ENCODE measurements around the gene ADGRB3. TPM values are rescaled to one million over a fixed set of nuclear protein-coding genes. Genes with fewer than 3 reads are reported as not detected.

ADGRB3 gene
- polyA plus RNA-seq, 2 of the 4 experiments (the other 2 are of a cell fraction): not detected

DNA sequence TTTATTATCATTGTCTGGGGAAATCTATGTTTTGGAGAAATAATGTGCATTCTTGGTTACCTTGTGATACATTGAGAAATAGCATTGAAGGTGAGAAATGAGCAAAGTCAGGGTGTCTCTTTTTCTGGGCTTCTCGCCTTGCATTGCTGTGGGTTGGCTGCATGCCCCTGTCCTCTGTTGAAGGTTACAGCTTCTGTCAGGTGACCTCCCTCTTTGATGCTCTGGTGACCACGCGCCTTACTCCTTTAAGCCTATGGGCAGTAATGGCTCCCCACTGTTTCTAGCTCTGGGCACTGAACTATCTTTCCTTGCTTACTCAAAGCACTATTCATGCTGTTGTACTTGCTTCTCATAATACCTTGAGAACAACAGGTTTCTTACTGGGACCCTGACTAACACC lies 14.6 kb downstream of the ADGRB3 start:
- ATAC-seq: no peak
- 72% methylated on average over 3 of the region's 3 CpGs for WGBS (ENCODE audit: missing lambda C conversion rate)
- Histone ChIP-seq H3K4me3 (no peak overlapping the region), H3K4me2 (no peak overlapping the region), H3K4me1 (no peaks in the 10 kb centered on the region), H3K9me3 (no peaks in the 10 kb centered on the region), H3K27ac (no peak overlapping the region)
- POLR2A ChIA-PET: no interaction called here
- TF ChIP-seq EHF (CRISPR knock-in tag; IDR thresholded peaks at IDR 0.05) (no peak), HEYL (CRISPR knock-in tag; IDR thresholded peaks at IDR 0.05) (no peak), HOXB13 (CRISPR knock-in tag; IDR thresholded peaks at IDR 0.05; ENCODE audit: low read depth) (no peak), MAX (IDR thresholded peaks at IDR 0.05) (no peak)
- TF ChIP-seq, protein P1, sequence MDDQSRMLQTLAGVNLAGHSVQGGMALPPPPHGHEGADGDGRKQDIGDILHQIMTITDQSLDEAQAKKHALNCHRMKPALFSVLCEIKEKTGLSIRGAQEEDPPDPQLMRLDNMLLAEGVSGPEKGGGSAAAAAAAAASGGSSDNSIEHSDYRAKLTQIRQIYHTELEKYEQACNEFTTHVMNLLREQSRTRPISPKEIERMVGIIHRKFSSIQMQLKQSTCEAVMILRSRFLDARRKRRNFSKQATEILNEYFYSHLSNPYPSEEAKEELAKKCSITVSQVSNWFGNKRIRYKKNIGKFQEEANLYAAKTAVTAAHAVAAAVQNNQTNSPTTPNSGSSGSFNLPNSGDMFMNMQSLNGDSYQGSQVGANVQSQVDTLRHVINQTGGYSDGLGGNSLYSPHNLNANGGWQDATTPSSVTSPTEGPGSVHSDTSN (IDR thresholded peaks at IDR 0.05): no peak
- no peak for FAIRE-seq
- CTCF ChIA-PET: no interaction called here
- DNase-seq (ENCODE audit: low read depth in 1 of 2, low spot score in 1 of 2): no peak

DNA sequence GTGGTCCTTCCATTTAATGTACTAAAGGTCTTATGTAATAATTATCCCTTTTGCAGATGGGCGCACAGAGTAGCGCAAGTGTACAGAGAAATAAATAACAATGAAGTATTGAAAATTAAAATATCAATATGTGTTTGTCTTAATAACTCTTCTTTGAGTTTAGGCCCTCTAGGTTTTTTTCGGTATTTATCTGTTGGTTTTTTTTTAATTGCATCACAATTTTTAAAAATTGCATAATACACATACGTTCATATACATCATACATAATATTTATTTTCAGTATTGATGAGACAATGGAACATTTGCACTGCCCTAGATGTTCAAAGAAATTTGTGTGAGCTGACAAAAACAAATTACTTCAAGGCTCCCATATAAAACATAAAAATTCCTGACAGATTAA lies 15.1 kb downstream of the ADGRB3 start:
- 75% methylated on average over 4 of the region's 4 CpGs for WGBS (ENCODE audit: missing lambda C conversion rate)
- FAIRE-seq (no peak), ATAC-seq (no peak), DNase-seq (ENCODE audit: low read depth in 1 of 2, low spot score in 1 of 2) (no peak)
- Histone ChIP-seq H3K4me1 (no peaks in the 10 kb centered on the region), H3K9me3 (no peaks in the 10 kb centered on the region), H3K27ac (no peak overlapping the region), H3K4me2 (no peak overlapping the region), H3K4me3 (no peak overlapping the region)
- TF ChIP-seq ELK1 (IDR thresholded peaks at IDR 0.05; ENCODE audit: low read depth, low read length): no peak
- no peak for TF ChIP-seq HOXA7 (CRISPR knock-in tag; IDR thresholded peaks at IDR 0.05)
- TF ChIP-seq REST (IDR thresholded peaks at IDR 0.05): no peak
- no peak for TF ChIP-seq KDM1A (IDR thresholded peaks at IDR 0.05; ENCODE audit: low read depth)
- no peak for TF ChIP-seq HOXB5 (CRISPR knock-in tag; IDR thresholded peaks at IDR 0.05)
- TF ChIP-seq, protein P2, sequence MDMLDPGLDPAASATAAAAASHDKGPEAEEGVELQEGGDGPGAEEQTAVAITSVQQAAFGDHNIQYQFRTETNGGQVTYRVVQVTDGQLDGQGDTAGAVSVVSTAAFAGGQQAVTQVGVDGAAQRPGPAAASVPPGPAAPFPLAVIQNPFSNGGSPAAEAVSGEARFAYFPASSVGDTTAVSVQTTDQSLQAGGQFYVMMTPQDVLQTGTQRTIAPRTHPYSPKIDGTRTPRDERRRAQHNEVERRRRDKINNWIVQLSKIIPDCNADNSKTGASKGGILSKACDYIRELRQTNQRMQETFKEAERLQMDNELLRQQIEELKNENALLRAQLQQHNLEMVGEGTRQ (IDR thresholded peaks at IDR 0.05): no peak
- TF ChIP-seq CHD4 (IDR thresholded peaks at IDR 0.05; ENCODE audit: borderline replicate concordance): no peak
- TF ChIP-seq RNF2 (IDR thresholded peaks at IDR 0.05; ENCODE audit: borderline replicate concordance, low read depth): no peak
- TF ChIP-seq ZC3H11A (IDR thresholded peaks at IDR 0.05): no peak
- ChIA-PET CTCF (no interaction called here), POLR2A (no interaction called here)

DNA sequence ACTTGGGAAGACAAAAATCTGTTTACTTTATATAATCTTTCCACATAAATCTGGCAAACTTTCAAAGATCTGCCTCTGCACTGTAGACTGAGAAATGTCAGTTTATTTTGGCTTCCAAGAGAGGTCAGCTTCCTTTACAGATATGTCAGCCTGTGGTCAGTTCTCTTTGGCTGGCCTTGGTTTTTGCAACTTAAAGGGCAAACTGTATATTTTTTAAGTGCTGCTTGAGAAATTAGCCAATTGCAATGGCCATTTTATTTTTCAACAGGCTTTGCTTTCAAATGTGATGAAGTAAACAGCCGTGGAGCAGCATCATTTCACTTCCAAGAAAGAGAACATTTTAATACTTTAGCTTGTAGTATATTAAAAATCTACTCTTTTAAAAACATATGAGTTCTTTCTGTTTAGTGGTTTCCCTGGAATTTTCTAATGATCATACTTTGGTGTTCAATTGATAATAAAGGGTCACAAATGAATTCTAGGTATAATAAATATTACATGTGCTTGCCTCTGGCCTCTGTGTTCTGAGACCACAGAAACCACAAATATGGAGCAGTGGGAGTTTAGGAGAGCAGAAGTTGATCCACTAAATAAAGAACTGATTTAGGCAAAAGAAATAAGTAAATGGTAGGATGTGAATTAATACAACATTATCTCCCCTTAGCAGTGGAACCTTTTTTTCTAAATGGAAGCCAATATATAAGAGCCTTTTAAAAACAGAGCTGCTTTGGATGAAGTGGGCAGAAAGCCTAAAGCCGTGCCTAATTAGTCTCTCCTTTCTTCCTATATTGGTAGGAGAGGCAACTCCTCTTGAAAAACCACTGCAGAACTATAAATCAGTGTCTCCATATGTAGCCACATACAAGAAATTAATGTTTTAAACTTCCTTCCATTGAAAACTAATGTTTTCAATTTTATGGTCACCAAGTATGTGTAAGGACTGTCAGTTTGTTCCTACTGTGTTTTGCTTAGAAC lies 16.2 kb downstream of the ADGRB3 start:
- no peak overlapping the region for H3K4me2 ChIP-seq
- WGBS (ENCODE audit: missing lambda C conversion rate): 25% methylated on average over 2 of the region's 2 CpGs
- H3K9me3 ChIP-seq: no peaks in the 10 kb centered on the region
- H3K27ac ChIP-seq: no peak overlapping the region
- CTCF ChIA-PET: no interaction called here
- FAIRE-seq: no peak
- H3K4me3 ChIP-seq: no peak overlapping the region
- DNase-seq (ENCODE audit: low read depth in 1 of 2, low spot score in 1 of 2): no peak
- ATAC-seq: no peak
- no peaks in the 10 kb centered on the region for H3K4me1 ChIP-seq
- POLR2A ChIA-PET: no interaction called here
- TF ChIP-seq CBX2 (IDR thresholded peaks at IDR 0.05; ENCODE audit: borderline replicate concordance, low read depth): no peak
- no peak for TF ChIP-seq EHMT2 (IDR thresholded peaks at IDR 0.05; ENCODE audit: low read depth)
- TF ChIP-seq HDAC2 (IDR thresholded peaks at IDR 0.05): no peak
- no peak for TF ChIP-seq TP53 (CRISPR knock-in tag; IDR thresholded peaks at IDR 0.05)
- TF ChIP-seq KDM1A (IDR thresholded peaks at IDR 0.05; ENCODE audit: low read depth): no peak
- TF ChIP-seq HOXB5 (CRISPR knock-in tag; IDR thresholded peaks at IDR 0.05): no peak
- TF ChIP-seq BHLHE40 (IDR thresholded peaks at IDR 0.05; ENCODE audit: low read depth, low read length): no peak
- TF ChIP-seq ELK1 (IDR thresholded peaks at IDR 0.05; ENCODE audit: low read depth, low read length): no peak
- no peak for TF ChIP-seq NFE2L2 (conservative IDR thresholded peaks at IDR 0.05; ENCODE audit: low read length)
- TF ChIP-seq HES2 (IDR thresholded peaks at IDR 0.05): no peak
- TF ChIP-seq HOXB13 (CRISPR knock-in tag; IDR thresholded peaks at IDR 0.05; ENCODE audit: low read depth): no peak
- TF ChIP-seq EP300 (IDR thresholded peaks at IDR 0.05): no peak
- no peak for TF ChIP-seq RCOR1 (IDR thresholded peaks at IDR 0.05; ENCODE audit: low read depth, low read length)
- TF ChIP-seq SMC3 (IDR thresholded peaks at IDR 0.05): no peak
- TF ChIP-seq RFX5 (IDR thresholded peaks at IDR 0.05): no peak

Measured in A549 (cell line).